Sigmoid colon (tissue), 7 donors: Measurements from ENCODE around the gene TMPRSS13. TPM values are rescaled to one million over a fixed set of nuclear protein-coding genes. Genes with fewer than 3 reads are reported as not detected.
"Not testable (repeated sequence)": the region's sequence is repeated elsewhere in the genome, so short reads cannot be mapped to it uniquely, and the experiment has no call there.

ENCODE experiments used
- DNase-seq: peaks from one replicate; pipeline ENCODE4 v3.0.0-alpha.2; 2019
- H3K27ac ChIP-seq, 4 donors: fragments of 200-600 bp; sonication (generic); one replicate each; pipeline ENCODE4 v1.5.1; 2016 to 2019; ENCODE audit warnings: mild to moderate bottlenecking in 1 of 4
- H3K27me3 ChIP-seq, 3 donors: fragments of 200-600 bp; sonication (generic); one replicate each; pipeline ENCODE4 v1.5.1; 2019; ENCODE audit warnings: mild to moderate bottlenecking in 1 of 3
- H3K36me3 ChIP-seq, 4 donors: fragments of 200-600 bp; sonication (generic); one replicate each; pipeline ENCODE4 v1.5.1; 2016 to 2019
- H3K4me1 ChIP-seq, 4 donors: fragments of 200-600 bp; sonication (generic); one replicate each; pipeline ENCODE4 v1.5.1; 2017 to 2019
- H3K4me3 ChIP-seq, 4 donors: fragments of 200-600 bp; sonication (generic); one replicate each; pipeline ENCODE4 v1.5.1; 2017 to 2019; ENCODE audit warnings: mild to moderate bottlenecking in 2 of 4, moderate library complexity in 1 of 4
- H3K9me3 ChIP-seq, 4 donors: fragments of 200-600 bp in 3 of 4; sonication (generic) in 3 of 4; one replicate each; pipeline versions ENCODE4 v1.5.1 to v1.6.1; 2013 to 2019
- EP300 ChIP-seq, 4 donors: sonication (generic); formaldehyde crosslinking; IDR thresholded peaks; one replicate each; pipeline ENCODE4 v1.6.1; 2017; ENCODE audit warnings: antibody characterized with exemption in 4 of 4
- POLR2A ChIP-seq, 2 donors: fragments of 450-650 bp; IDR thresholded peaks; one replicate each; pipeline ENCODE4 v1.6.1; 2016; ENCODE audit warnings: antibody characterized with exemption in 2 of 2, mild to moderate bottlenecking in 2 of 2, moderate library complexity in 2 of 2
- POLR2AphosphoS5 ChIP-seq, 4 donors: sonication (generic); formaldehyde crosslinking; IDR thresholded peaks; one replicate each; pipeline ENCODE4 v1.6.1; 2017; ENCODE audit warnings: antibody characterized with exemption in 4 of 4
- WGBS, 2 donors: extraction: QIAGEN DNeasy Blood & Tissue Kit; methylation state at CpG; one replicate each; pipeline ENCODE4 v1.1.7; 2013; 5-methylcytosine and 5-hydroxymethylcytosine counted together
- intact Hi-C: fragments of 100-400 bp; cut with DNase I; formaldehyde crosslinking; loops from one replicate; pipeline ENCODE4 v1.15.1; 2023
- polyA plus RNA-seq, 3 donors: library from polyadenylated mRNA; stranded (reverse); fragments of 200-250 nt; gene quantifications; one replicate each; pipeline ENCODE4 v1.2.3, GENCODE V29; 2013
- total RNA-seq, 4 donors: library from RNA; depleted of rRNA; stranded (reverse); fragments of >200 nt; gene quantifications; one replicate each; pipeline ENCODE4 v1.1.0, GENCODE V29; 2016
- TF ChIP-seq, protein P1 (sequence below), 4 experiments: fragments of 450-650 bp in 3 of 4; fragments of 200-600 bp in 1 of 4; IDR thresholded peaks; one replicate each; pipeline ENCODE4 v1.5.1; 2016 to 2019; ENCODE audit warnings: antibody characterized with exemption in 4 of 4, mild to moderate bottlenecking in 3 of 4, moderate library complexity in 2 of 4
- donor health status: healthy with polysubstance abuse.
- donor health status: Bipolar disorder and iron deficiency.
- donor health status: healthy.

Gene TMPRSS13
- total RNA-seq (not detected), polyA plus RNA-seq (1 to 10 TPM in 2 of 3 donors, not detected in 1; 1.4 to 1.6 TPM)

DNA sequence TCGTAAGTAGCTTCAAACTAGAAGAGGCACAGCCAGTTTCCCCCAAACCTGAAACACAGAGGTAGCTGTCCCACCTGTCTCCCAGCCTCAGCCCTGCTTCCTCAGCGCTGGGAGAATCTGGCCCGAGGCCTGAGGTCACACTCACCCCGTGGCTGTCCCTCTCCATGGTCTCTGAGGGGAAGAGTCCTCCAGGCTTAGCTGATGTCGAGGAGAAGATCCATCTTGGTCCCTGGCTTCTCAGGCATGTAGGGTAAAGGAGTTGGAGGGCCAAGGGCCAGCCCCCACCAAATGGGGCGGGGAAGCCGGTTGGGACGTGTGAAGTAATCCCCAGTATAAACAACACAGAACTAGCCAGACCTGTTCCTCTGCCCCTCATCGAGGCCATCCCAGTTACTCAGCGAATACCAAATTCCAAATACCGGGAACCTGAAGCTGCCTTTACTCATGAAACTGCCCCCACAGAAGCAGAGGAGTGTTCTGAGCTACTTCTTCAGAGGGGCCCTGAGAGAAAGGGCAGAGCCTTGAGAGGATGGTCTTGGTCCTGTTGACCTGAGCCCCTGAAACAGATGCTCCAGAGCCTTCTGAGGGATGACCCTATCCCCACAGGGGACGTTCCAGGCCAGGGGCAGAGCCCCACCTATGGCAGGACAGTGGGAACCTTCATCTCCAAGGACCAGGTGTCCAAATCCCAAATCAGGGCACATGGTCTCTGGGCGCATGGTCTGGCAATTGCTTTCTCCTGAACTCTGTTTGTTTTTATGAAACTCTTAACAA, at the start of gene TMPRSS13:
TSS of gene TMPRSS13 (minus strand) at position 261 of the 774 bp plus-strand sequence. CDS start at position 166, 95 bp downstream.
- intact Hi-C loops: no loop called here
- Histone ChIP-seq H3K27me3 (no peaks in the 10 kb centered on the region), H3K36me3 (no peaks in the 10 kb centered on the region), H3K4me1 (peaks cover 0 to 5% (median 2%) of the 10 kb centered on the region in 4 donors), H3K27ac (no peak within 1 kb of the TSS), H3K4me3 (no peak within 1 kb of the TSS), H3K9me3 (no peaks in the 10 kb centered on the region)
- peak; percentile 44 for DNase-seq
- 18 to 57% methylated on average over 13 of the region's 13 CpGs for WGBS, 2 donors
- no peak for TF ChIP-seq EP300 (IDR thresholded peaks at IDR 0.05)
- TF ChIP-seq POLR2A (IDR thresholded peaks at IDR 0.05): no peak
- TF ChIP-seq, protein P1, sequence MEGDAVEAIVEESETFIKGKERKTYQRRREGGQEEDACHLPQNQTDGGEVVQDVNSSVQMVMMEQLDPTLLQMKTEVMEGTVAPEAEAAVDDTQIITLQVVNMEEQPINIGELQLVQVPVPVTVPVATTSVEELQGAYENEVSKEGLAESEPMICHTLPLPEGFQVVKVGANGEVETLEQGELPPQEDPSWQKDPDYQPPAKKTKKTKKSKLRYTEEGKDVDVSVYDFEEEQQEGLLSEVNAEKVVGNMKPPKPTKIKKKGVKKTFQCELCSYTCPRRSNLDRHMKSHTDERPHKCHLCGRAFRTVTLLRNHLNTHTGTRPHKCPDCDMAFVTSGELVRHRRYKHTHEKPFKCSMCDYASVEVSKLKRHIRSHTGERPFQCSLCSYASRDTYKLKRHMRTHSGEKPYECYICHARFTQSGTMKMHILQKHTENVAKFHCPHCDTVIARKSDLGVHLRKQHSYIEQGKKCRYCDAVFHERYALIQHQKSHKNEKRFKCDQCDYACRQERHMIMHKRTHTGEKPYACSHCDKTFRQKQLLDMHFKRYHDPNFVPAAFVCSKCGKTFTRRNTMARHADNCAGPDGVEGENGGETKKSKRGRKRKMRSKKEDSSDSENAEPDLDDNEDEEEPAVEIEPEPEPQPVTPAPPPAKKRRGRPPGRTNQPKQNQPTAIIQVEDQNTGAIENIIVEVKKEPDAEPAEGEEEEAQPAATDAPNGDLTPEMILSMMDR (IDR thresholded peaks at IDR 0.05): no peak
- no peak for TF ChIP-seq POLR2AphosphoS5 (IDR thresholded peaks at IDR 0.05)

- no peak overlapping the region for H3K4me3 ChIP-seq
- H3K27me3 ChIP-seq: no peaks in the 10 kb centered on the region
- DNase-seq: no peak
- intact Hi-C loops: no loop called here
- no peaks in the 10 kb centered on the region for H3K4me1 ChIP-seq
- WGBS, 2 donors: 88 to 91% methylated on average over 4 of the region's 4 CpGs
- peak overlapping the region in 2 of 4 donors; percentile 18 to 28 for H3K27ac ChIP-seq
- no peak for TF ChIP-seq POLR2AphosphoS5 (IDR thresholded peaks at IDR 0.05)
- TF ChIP-seq POLR2A (IDR thresholded peaks at IDR 0.05): no peak
- H3K36me3 ChIP-seq: no peaks in the 10 kb centered on the region
- H3K9me3 ChIP-seq: no peaks in the 10 kb centered on the region
These were observed 49.8 kb upstream of the TMPRSS13 start for GRCh38 chr11:117978991-117979390.

DNA sequence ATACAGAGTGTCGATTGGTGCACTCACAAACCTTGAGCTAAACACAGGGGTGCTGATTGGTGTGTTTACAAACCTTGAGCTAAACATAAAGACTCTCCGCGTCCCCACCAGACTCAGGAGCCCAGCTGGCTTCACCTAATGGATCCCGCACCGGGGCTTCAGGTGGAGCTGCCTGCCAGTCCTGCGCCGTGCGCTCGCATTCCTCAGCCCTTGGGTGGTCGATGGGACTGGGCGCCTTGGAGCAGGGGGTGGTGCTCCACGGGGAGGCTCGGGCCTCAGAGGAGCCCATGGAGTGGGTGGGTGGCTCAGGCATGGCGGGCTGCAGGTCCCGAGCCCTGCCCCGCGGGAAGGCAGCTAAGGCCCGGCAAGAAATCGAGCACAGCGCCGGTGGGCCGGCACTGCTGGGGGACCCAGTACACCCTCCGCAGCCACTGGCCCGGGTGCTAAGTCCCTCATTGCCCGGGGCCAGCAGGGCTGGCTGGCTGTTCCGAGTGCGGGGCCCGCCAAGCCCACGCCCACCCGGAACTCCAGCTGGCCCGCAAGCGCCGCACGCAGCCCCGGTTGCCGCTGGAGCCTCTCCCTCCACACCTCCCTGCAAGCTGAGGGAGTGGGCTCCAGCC, 49.2 kb upstream of the TMPRSS13 start:
- H3K36me3 ChIP-seq, intact Hi-C loops, DNase-seq, H3K4me1 ChIP-seq, H3K4me3 ChIP-seq, H3K27ac ChIP-seq, H3K9me3 ChIP-seq, H3K27me3 ChIP-seq: not testable (repeated sequence)
- WGBS, 2 donors: 96 to 97% methylated on average over 36 of the region's 36 CpGs

GRCh38 chr11:117977612-117978264, 48.5 kb upstream of the TMPRSS13 start:
- 79 to 90% methylated on average over 23 of the region's 23 CpGs for WGBS, 2 donors
- H3K27ac ChIP-seq, DNase-seq, H3K27me3 ChIP-seq, H3K36me3 ChIP-seq, H3K9me3 ChIP-seq, H3K4me1 ChIP-seq, H3K4me3 ChIP-seq, intact Hi-C loops: not testable (repeated sequence)

- no peaks in the 10 kb centered on the region for H3K9me3 ChIP-seq
- intact Hi-C loops: no loop called here
- H3K36me3 ChIP-seq: no peaks in the 10 kb centered on the region
- no peak overlapping the region for H3K4me3 ChIP-seq
- no peak overlapping the region for H3K27ac ChIP-seq
- TF ChIP-seq POLR2A (IDR thresholded peaks at IDR 0.05): no peak
- H3K4me1 ChIP-seq: no peaks in the 10 kb centered on the region
- DNase-seq: no peak
- H3K27me3 ChIP-seq: no peaks in the 10 kb centered on the region
- 66 to 88% methylated on average over 5 of the region's 5 CpGs for WGBS, 2 donors
These were observed 47.8 kb upstream of the TMPRSS13 start for GRCh38 chr11:117977029-117977428.

GRCh38 chr11:117976445-117976844, 47.2 kb upstream of the TMPRSS13 start:
- no peak for DNase-seq
- no peaks in the 10 kb centered on the region for H3K36me3 ChIP-seq
- intact Hi-C loops: no loop called here
- no peaks in the 10 kb centered on the region for H3K4me1 ChIP-seq
- H3K9me3 ChIP-seq: no peaks in the 10 kb centered on the region
- H3K27me3 ChIP-seq: no peaks in the 10 kb centered on the region
- no peak for TF ChIP-seq POLR2A (IDR thresholded peaks at IDR 0.05)
- TF ChIP-seq, protein P1 (IDR thresholded peaks at IDR 0.05): no peak
- WGBS, 2 donors: 92 to 93% methylated on average over 4 of the region's 4 CpGs
- no peak overlapping the region for H3K4me3 ChIP-seq
- H3K27ac ChIP-seq: no peak overlapping the region
